ENCODE data around the gene PRKCB. TPM values are rescaled to one million over a fixed set of nuclear protein-coding genes. Genes with fewer than 3 reads are reported as not detected.

PRKCB gene
- total RNA-seq, 1 experiment from 2014 or later: 0.89 TPM

DNA sequence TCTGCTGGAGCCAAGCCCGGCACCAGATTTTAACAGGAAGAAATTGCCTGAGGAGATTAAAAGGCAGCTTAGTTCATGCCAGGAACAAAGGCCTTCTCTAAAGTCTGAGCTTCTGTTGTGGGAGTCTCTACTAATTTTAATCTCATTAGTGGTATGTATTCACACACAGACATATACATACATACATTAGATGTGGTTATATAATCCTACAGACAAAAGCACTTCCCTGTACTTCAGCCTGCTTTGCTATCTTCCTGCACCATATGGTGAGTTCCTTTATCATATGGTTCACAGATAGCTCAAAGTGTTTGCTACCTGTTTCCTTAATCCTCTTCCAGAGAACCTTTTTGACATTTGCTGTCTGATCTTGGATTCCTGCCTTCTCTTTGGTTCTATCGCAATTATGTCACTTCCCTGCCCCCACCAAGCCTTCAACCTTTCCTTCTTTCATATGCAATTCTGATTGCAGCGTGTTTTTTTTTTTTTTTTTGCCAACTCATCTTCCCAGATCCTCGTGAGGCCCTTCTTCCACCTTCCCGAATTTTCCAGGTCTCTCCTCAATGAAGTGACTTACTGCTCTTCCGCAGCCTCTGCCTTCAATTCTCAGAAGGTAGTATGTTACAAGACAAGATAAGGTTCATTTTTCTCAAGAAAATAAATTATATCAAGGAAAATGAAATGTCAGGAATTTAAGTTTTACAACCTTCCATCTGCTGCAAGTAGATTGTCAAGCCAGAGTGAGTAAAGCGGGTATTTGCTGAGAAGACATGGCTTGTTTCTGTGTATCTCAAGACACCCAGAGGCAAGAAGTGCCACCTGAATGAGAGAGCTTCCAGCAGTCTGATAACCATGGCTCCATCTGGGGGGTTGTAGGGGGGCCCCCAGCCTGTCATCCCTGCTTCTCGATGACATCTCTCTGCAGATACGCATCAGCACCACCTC is 300.1 kb downstream of the PRKCB start:
- no peaks in the 10 kb centered on the region for H3K9me3 ChIP-seq (ENCODE audit: control insufficient read depth in 1 of 2, insufficient read depth in 1 of 2, low read depth in 1 of 2, low read length in 2 of 2)
- POLR2A ChIA-PET: no interaction called here
- ATAC-seq: no peak
- no peak overlapping the region for H3K4me2 ChIP-seq (ENCODE audit: low read length)
- no TSS peak for BruUV-seq (replicated peaks)
- no peak for TF ChIP-seq RAD21 (IDR thresholded peaks at IDR 0.05; ENCODE audit: low read depth)
- no peaks in the 10 kb centered on the region for H3K9me2 ChIP-seq (ENCODE audit: insufficient read depth)
- H4K20me1 ChIP-seq (ENCODE audit: insufficient read depth): no peaks in the 10 kb centered on the region
- no peak overlapping the region for H3K9ac ChIP-seq (ENCODE audit: low read length)
- DNase-seq (ENCODE audit: low read depth, low spot score): no peak
- no peaks in the 10 kb centered on the region for H3K79me2 ChIP-seq (ENCODE audit: insufficient read depth, low read length)
- peaks cover 15% of the 10 kb centered on the region for H3K27me3 ChIP-seq (ENCODE audit: insufficient read depth, low read length)
- H3K27ac ChIP-seq (ENCODE audit: low read depth, low read length): no peak overlapping the region
- CTCF ChIA-PET: no interaction called here
- no peak overlapping the region for H2AFZ ChIP-seq (ENCODE audit: low read depth, low read length, poor library complexity, severe bottlenecking)
- H3K4me3 ChIP-seq (replicated peaks in 1 of 2; ENCODE audit: low read depth in 1 of 2, low read length in 2 of 2): no peak overlapping the region
- no peaks in the 10 kb centered on the region for H3K4me1 ChIP-seq (ENCODE audit: control insufficient read depth in 1 of 2, insufficient read depth in 2 of 2, low read length in 2 of 2)
- RAD21 ChIA-PET (ENCODE audit: low non-redundant PET in 1 of 2, low total read pairs in 2 of 2, uncharacterized antibody in 2 of 2, unreplicated experiment in 2 of 2): no interaction called here
- intact Hi-C loops (cut with micrococcal nuclease): no loop called here
- H3K36me3 ChIP-seq (ENCODE audit: control insufficient read depth in 1 of 2, insufficient read depth in 2 of 2, low read length in 2 of 2): no peaks in the 10 kb centered on the region

- no peaks in the 10 kb centered on the region for H4K20me1 ChIP-seq (ENCODE audit: insufficient read depth)
- CTCF ChIA-PET: no interaction called here
- intact Hi-C loops (cut with micrococcal nuclease): no loop called here
- no peaks in the 10 kb centered on the region for H3K36me3 ChIP-seq (ENCODE audit: control insufficient read depth in 1 of 2, insufficient read depth in 2 of 2, low read length in 2 of 2)
- no peak overlapping the region for H3K27ac ChIP-seq (ENCODE audit: low read depth, low read length)
- no peaks in the 10 kb centered on the region for H3K9me2 ChIP-seq (ENCODE audit: insufficient read depth)
- H3K79me2 ChIP-seq (ENCODE audit: insufficient read depth, low read length): no peaks in the 10 kb centered on the region
- H3K4me3 ChIP-seq (replicated peaks in 1 of 2; ENCODE audit: low read depth in 1 of 2, low read length in 2 of 2): no peak overlapping the region
- no peak overlapping the region for H3K9ac ChIP-seq (ENCODE audit: low read length)
- H2AFZ ChIP-seq (ENCODE audit: low read depth, low read length, poor library complexity, severe bottlenecking): no peak overlapping the region
- ATAC-seq (no peak), DNase-seq (ENCODE audit: low read depth, low spot score) (no peak)
- BruUV-seq (replicated peaks): no TSS peak
- TF ChIP-seq CEBPB (IDR thresholded peaks at IDR 0.05; ENCODE audit: low read depth): no peak
- TF ChIP-seq TCF7L2 (IDR thresholded peaks at IDR 0.05; ENCODE audit: borderline replicate concordance, extremely low read depth, insufficient read depth, insufficient read length): no peak
- TF ChIP-seq CTCF (IDR thresholded peaks at IDR 0.05 in 2 of 3, conservative IDR thresholded peaks at IDR 0.05 in 1 of 3; ENCODE audit: borderline replicate concordance in 1 of 3, insufficient read depth in 1 of 3, low read depth in 2 of 3, low read length in 2 of 3): no peak
- TF ChIP-seq CBX3 (IDR thresholded peaks at IDR 0.05; ENCODE audit: low read depth): no peak
- no peak for TF ChIP-seq JUND (IDR thresholded peaks at IDR 0.05)
- no peak for TF ChIP-seq ELF1 (IDR thresholded peaks at IDR 0.05; ENCODE audit: borderline replicate concordance, low read depth)
- H3K4me1 ChIP-seq (ENCODE audit: control insufficient read depth in 1 of 2, insufficient read depth in 2 of 2, low read length in 2 of 2): no peaks in the 10 kb centered on the region
- no peak overlapping the region for H3K4me2 ChIP-seq (ENCODE audit: low read length)
- H3K9me3 ChIP-seq (ENCODE audit: control insufficient read depth in 1 of 2, insufficient read depth in 1 of 2, low read depth in 1 of 2, low read length in 2 of 2): no peaks in the 10 kb centered on the region
- RAD21 ChIA-PET (ENCODE audit: low non-redundant PET in 1 of 2, low total read pairs in 2 of 2, uncharacterized antibody in 2 of 2, unreplicated experiment in 2 of 2): no interaction called here
- H3K27me3 ChIP-seq (ENCODE audit: insufficient read depth, low read length): peaks cover 9% of the 10 kb centered on the region
- POLR2A ChIA-PET: no interaction called here
Measured at GRCh38 chr16:24138024-24138423, 302.2 kb downstream of the PRKCB start.

Measured in HCT116 (cell line).